Limb (tissue), 2 donors: Measurements from ENCODE around the gene RANBP3L.

ENCODE experiments used
- DNase-seq, 2 donors: peaks; one replicate each; pipeline ENCODE4 v3.0.0-alpha.2; 2016; ENCODE audit errors: extremely low spot score in 2 of 2

RANBP3L gene

GRCh38 chr5:36243653-36244052 is 58.0 kb downstream of the RANBP3L start:
- DNase-seq: no peak

GRCh38 chr5:36242534-36243485 is 58.9 kb downstream of the RANBP3L start:
- no peak for DNase-seq

- peak; percentile 98 for DNase-seq
Measured at GRCh38 chr5:36241631-36242533, 59.8 kb downstream of the RANBP3L start, which contains the start of gene NADK2. Gene NADK2, minus strand, starts transcription at chr5:36241925. Its CDS starts 127 bp downstream, at chr5:36241798.

- DNase-seq: peak; percentile 55 to 84
Measured at GRCh38 chr5:36240779-36241630, 60.7 kb downstream of the RANBP3L start.

GRCh38 chr5:36239370-36240293 is 62.1 kb downstream of the RANBP3L start:
- no peak for DNase-seq

GRCh38 chr5:36238502-36239295 is 63.0 kb downstream of the RANBP3L start:
- DNase-seq: no peak

GRCh38 chr5:36237751-36238150 is 64.0 kb downstream of the RANBP3L start:
- DNase-seq: no peak

- no peak for DNase-seq
Measured at GRCh38 chr5:36236801-36237200, 64.9 kb downstream of the RANBP3L start.

GRCh38 chr5:36232533-36232932 is 69.2 kb downstream of the RANBP3L start:
- DNase-seq: no peak

- DNase-seq: no peak
Measured at GRCh38 chr5:36230151-36230790, 71.4 kb downstream of the RANBP3L start.

- no peak for DNase-seq
Measured at GRCh38 chr5:36228505-36228904, 73.2 kb downstream of the RANBP3L start.

GRCh38 chr5:36227046-36227445 is 74.7 kb downstream of the RANBP3L start:
- no peak for DNase-seq

- DNase-seq: no peak
Measured at GRCh38 chr5:36222620-36223019, 79.1 kb downstream of the RANBP3L start.

GRCh38 chr5:36217988-36218387 is 83.7 kb downstream of the RANBP3L start:
- DNase-seq: no peak

GRCh38 chr5:36217567-36217966 is 84.1 kb downstream of the RANBP3L start:
- DNase-seq: no peak

GRCh38 chr5:36215910-36216309 is 85.8 kb downstream of the RANBP3L start:
- no peak for DNase-seq

- DNase-seq: no peak
Measured at GRCh38 chr5:36214436-36214835, 87.3 kb downstream of the RANBP3L start.

- DNase-seq: no peak
Measured at GRCh38 chr5:36209664-36210063, 92.0 kb downstream of the RANBP3L start.

- no peak for DNase-seq
Measured at GRCh38 chr5:36208786-36209185, 92.9 kb downstream of the RANBP3L start.
